ENCODE data around the gene DHCR7.
"Not testable (repeated sequence)": the region's sequence is repeated elsewhere in the genome, so short reads cannot be mapped to it uniquely, and the experiment has no call there.

The DHCR7 gene

DNA sequence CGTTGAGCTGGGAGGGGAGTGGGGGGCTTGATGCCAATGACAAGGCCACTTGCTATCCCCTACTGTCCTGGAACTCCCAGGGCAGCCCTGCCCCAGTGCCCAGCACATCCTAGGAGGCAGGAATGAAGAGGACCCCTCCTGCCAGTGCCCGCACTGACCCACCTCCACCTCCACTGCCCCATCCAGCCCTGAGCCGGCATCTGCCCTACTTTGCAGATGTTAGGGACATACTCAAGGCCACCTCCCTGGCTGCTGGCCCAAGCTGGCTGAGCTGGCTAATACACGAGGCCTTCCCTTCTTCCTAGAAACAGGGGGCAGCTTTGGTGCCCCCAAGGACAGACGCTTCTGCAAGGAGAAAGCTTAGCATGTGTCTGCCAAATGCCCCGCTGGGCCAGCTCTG lies 10.8 kb downstream of the DHCR7 start:
- no peak for DNase-seq (ENCODE audit: low read depth)

DNA sequence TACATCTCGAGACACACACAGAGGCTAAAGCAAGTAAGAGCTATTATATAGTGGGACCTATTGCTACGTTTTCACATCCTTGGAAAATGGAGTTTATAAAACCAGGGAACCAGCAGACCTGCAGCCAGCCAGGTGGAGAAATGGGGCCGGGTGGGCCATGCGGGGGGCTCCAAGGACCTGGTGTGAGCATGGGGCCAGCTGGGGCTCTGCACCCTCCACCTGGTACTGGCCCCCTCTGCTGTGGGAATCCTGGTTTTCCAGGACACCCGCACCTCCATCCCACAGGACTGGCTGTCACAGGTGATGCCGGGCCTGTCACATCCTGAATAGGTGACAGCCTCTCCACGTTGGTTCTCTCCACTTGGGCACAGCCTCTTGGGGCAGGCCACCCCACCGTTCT lies 11.3 kb downstream of the DHCR7 start:
- DNase-seq (ENCODE audit: low read depth): no peak

DNA sequence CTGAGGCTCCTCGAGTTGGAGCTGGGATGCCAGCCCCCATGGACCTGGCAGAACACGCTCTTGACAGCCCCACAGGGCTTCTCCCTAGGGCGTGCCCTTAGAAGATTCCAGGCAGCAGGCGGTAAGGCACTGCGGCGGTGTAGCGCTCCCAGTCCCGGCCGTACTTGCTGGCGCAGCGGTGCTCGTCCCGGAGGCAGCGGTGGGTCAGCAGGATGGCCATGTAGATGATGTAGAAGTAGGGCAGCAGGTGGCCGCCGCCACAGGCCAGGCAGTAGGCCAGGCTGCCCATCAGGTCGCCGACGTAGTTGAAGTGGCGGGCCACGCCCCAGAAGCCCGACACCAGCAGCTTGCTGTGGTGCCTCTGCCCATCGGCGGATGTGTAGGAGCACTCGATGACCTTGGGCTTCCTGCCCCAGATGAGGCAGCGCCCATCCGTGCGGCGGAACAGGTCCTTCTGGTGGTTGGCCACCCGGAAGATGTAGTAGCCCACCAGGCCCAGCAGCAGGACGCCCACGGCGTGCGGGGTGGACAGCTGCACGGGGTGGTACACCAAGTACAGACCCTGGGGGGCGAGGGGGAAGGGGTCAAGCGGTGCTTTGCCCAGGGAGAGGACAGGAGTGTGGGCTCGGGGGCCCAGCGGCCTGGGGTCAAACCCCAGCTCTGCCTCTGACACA lies 12.8 kb downstream of the DHCR7 start:
- DNase-seq (ENCODE audit: low read depth): no peak

DNA sequence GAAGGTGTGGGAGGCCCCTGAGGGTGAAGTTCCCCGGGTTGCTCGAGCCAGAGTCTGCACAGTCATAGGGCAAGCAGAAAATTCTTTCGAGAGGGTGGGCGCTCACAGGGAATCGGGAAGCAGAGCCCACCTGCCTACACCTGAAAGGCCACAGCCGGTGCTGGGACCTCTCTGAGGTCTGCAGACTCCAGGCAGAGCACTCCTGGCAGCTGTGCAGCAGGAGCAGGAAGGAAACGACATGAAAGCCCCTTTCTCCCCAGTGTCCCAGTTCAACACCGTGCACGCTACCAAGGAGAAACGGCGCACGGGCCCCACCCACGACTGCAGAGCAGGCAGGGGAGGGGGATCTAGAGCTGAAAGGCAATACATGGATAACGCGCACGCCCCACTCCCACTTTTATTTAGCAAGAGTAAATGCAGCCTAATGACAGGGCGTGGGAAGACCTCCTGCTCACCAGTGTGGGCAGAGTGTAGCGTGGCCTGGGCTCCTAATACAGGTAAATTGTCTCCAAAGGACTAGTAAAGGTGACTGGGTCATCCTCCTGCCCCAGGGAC lies 13.5 kb downstream of the DHCR7 start:
- no peak for DNase-seq (ENCODE audit: low read depth)

DNA sequence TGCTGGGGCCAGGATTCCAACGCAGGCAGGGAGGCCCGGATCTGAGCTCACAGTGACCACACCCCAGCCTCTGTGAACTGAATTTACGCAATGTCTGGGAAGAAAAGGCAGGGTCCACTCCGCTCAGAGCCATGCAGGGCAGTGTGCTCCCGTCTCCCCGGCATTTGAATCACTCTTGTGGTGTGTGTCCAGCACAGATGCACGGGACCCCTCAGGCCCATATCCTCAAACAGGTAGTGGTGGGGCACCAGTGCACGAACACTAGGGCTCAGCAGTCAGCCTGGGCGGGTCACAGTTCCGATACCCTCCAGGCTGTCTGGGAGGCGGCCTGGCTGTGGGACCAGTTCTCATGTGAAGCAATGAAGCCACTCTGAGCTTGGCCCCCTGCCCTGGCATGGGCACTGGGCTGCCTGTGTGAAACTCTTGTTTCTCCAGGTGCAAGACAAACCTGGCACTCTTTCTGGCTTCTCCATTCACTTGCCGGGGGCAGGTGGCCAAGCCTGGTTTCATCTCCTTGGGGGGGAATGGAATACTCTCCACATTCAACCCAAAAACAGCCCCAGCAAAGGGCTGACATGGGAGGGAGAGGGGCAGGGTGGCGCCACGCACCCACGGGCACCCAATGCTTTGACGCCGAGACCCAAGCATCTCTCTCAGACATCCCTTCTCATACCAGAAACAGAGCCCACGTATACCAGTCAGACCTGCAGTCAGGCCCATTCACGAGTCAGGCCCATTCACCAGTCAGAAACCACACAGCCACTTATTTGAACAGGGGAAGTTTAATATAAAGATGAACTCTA lies 14.3 kb downstream of the DHCR7 start:
- no peak for DNase-seq (ENCODE audit: low read depth)

DNA sequence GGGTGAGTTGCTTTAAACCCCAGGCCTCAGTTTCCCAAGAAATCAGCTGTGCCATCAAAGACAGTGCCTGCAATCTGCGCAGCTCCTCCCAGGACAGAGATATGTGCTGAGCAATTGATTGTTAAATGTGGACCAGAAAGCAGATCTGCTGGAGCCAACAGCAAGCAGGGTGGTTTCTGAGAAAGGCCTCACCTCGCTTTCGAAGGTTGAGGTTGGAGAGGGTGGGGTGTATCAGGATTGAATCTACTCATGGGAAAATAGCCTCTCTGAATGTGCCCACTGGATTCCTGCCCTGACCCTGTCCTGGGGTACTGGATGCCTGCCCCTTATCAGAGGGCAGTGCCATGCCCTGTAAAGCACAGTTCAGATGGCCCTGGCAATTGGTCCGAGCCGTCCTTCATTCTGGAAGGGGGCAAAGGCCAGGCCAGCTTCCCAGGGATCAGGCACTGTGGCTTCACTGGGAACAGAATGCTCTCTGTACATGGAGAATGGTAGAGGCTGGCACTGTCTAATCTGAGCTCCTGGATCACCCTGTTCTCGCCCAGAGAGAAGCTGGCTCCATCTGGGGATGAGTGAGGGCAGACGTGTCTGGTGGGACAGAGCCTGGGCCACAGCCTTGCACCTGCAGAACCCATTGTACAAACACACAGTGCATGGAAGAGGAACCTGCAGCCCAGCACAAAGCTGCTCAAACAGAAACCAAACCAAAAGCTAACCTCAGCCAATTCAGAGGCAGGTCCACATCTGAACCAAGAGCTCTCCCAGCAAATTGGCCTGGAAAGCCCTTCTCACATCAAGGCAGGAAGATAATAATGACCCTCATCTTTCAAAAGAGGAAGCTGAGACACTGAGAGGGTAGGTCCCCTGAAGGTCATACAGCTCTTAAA lies 15.2 kb downstream of the DHCR7 start:
- no peak for DNase-seq (ENCODE audit: low read depth)

DNA sequence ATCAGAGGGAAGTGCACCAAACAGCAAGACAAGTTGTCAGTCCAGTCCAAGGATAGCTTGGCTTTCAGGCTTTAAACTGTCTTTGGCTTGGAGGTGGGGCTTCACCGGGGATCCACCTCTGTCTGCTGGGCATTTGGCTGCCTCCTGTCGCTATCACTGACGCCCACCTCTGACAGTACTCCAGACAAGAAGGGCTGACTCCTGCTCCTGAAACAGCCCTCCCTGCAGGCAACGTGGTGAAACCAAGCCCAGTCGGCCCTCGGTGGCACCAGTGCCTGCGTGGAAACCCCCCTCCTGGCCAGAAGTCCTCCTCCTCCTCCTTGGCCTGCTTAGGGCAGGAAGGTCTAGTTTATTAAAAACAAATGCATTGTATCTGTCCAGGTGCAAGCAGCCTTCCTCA lies 16.9 kb downstream of the DHCR7 start:
- DNase-seq (ENCODE audit: low read depth): no peak

DNA sequence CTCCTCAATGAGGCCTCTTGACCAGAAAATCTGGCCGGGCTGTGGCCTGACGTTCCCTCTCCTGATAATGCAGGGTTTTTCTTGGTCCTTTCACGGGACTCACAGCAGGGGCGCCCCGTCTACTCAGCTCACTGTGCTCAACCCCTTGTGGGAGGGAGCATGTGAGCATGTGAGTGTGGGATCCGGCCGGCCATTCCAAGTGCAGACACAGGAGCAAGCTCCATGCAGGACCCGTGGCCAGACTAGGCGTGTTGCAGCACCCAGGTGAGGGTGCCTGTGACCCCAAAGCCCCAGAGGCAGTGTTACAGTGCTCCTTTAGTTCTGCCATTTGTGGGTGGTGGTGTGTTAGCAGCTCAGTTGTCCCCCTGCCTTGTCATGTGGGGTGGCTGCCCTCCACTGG lies 18.0 kb downstream of the DHCR7 start:
- no peak for DNase-seq (ENCODE audit: low read depth)

DNA sequence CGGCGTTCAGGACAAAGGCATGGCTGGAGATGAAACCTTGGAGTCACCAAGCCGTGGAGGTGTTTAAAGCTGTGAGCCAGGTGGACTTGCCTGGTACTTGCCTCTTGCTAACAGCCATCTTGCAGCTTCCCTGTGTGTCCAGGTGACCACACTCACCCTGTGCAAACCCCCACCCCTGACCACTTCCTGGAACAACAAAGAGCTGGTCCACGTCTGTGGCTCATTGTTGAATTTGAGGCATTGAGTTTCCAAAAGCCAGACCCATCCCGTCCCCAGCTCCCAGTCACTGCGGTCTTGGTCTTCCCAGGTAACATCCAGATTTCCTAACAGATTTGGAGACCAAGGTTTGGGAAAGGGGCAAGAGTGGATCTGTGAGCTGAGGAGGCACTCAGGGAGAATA lies 18.5 kb downstream of the DHCR7 start:
- DNase-seq (ENCODE audit: low read depth): no peak

DNA sequence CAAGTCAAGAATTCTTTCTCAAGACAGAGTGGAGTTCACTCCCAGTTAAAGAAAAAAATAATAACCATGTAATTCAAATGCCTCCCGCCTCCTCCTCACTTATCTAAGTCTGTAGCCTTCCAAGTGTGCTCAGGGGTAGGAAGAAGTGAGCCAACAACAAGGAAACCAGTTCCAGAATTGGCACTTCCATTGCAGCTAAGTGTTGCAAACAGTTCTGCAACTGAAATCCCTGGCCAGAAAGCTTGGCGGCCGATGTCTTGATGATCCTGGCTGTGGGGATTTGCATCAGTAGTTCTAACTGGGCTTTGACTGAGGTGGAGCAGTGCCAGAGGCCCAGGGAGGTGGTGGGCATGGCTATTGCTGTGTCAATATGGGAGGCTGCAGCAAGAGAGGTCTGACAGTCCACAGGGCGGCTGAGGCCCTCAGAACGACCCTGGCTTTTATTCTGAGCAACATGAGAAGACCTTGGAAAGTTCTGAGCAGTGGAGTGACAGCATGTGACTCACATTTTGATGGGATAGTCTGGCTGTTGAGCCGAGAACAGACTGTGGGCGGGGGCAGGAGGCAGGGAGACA lies 19.2 kb downstream of the DHCR7 start:
- no peak for DNase-seq (ENCODE audit: low read depth)

DNA sequence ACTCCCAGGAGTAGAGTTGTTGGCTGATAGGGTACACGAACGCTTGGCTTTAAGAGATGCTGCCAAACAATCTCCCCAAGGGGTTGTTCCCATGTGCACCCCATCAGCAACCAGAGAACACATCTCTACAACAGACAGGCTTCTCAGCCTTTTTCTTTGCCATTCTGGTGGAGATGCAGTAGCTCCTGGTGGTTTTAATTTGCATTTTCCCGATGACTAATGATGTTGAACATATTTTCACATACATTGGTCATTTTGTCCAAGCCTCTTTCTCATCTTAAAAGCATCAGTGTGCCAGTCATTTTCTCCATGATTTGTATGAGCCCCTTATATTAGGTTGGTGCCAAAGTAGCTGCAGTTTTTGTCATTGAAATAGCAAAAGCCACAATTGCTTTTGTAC lies 21.8 kb downstream of the DHCR7 start:
- no peak for DNase-seq (ENCODE audit: low read depth)

DNA sequence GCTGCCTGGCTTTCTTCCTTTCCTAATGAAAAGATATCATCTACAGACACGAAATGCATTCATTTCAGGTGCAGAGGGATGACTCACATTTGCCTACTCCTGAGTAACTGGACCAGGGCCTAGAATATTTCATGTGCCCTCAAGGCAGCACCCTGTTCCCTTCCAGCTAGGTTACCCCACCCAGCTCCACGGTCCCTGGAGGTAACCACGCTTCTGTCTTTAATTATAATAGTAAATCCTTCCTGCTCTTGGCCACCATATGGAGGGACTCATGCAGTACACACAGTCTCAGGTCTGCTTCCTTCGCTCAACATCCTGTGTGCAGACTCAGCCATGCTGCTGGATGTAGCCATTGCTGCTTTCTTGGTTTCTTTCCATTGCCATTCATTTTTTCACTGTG lies 22.3 kb downstream of the DHCR7 start:
- DNase-seq (ENCODE audit: low read depth): no peak

DNA sequence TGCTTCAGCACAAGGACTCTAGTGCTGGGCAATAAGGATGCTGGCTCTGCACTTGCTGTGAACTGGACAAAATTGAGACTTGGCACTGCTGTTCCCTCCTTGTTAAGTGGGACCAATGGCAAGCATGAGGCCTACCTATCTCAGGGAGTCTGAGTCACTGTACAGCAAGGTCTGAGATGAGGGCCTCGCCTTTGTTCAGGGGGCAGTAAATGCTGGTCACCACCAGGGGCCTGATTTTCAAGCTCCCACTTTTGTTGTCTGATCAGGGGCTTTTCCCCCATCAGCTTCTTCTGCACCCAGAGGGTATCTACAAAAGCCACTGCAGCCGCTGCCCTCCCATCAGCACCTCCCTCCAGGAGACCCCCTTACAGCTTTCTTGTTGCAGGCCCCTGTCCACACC lies 22.8 kb downstream of the DHCR7 start:
- no peak for DNase-seq (ENCODE audit: low read depth)

DNA sequence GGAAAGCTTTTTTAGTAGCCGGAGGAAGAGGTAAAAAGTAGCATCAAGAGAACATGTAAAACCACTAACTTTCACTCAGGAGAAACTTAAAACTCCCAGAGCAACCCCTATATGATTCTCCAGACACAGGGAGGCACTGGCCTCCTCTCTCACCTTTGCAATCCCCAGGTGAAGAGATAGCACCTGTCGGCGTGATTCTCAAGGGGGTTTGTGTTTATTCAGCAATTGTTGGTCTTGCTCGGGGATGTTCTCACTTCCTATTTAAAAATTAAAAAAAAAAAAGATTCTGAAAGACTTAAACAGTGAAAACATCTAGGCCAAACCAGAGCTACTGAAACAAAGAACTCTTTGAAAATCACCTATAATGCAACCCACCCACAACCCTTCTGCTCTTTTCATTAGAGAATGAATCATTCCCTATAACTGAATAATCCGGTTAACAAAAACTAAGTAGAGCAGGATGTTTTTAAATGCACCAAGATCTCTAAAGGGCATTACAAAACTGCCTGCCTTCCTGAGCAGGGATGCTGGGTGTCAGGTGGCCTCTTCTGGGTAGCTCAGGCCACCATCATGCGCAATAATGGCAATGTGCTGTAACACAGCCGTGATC lies 24.9 kb downstream of the DHCR7 start:
- no peak for DNase-seq (ENCODE audit: low read depth)

DNA sequence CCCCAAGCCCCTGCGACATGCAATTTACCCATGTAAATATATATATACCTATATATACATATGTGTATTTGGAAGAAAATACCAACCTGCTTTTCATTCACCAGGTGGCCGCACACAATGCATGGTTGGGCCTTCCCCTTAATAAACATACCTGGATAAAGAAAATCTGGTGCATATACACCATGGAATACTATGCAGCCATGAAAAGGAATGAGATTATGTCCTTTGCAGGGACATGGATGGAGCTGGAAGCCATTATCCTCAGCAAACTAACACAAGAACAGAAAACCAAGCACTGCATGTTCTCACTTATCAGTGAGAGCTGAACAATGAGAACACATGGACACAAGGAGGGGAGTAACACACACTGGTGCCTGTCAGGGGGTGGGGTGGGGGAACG lies 25.9 kb downstream of the DHCR7 start:
- not testable (repeated sequence) for DNase-seq (ENCODE audit: low read depth)

DNA sequence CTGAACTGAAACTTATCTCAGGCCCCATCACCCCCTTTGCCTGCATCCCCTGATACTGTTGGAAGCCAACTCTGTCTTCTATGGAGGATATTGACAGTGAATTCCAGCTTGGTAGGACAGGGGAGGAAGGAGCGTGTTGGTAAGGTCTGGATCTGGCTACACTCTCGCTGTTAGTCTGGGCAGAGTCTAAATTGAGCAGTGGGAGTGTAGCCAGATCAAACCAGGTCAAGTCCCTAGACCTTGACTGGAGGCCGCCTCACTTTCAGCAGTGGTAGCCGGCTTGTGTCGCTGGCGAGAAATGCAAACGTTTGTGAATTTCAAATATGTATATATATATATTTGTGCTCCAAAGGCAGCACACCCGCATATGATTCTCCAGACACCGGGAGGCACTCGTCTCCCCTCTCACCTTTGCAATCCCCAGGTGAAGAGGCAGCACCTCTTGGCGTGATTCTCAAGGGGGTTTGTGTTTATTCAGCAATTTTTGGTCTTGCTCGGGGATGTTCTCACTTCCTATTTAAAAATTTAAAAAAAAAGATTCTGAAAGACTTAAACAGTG lies 26.7 kb downstream of the DHCR7 start:
- DNase-seq (ENCODE audit: low read depth): no peak

DNA sequence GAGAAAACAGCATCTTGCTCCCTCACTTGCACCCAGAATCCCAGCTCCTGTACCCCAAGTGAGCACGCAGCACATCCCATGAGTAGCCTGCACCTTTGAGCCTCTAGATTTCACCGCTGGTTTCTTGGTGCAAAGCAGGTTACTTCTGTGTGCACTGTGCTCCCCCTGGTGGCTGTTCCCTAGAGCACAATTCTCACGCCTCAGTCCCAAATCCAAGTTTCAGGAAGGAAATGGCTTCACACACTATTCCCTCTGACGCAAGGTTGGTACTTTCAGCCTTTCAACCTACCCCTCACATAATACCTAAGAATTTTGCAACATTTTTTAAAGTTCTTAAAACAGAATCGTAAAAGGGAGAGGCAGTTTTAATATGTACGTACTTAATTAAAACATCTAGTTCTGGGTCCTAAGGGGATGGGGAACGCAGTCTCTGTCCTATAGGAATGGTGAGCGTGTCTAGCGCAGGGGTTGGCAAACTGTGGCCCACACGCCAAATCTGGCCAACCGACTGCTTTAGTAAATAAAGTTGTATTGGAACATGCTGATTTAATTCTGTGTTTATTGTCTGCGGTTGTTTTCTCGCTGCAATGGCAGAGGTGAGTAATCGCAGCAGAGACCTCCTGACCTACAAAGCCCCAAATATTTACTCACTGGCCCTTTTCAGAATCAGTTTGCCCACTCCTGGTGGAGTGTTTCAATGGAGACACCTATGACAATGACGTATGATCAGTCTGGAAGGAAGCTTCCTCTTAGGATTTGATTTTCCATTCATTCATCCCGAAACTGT lies 27.5 kb downstream of the DHCR7 start:
- no peak for DNase-seq (ENCODE audit: low read depth)

DNA sequence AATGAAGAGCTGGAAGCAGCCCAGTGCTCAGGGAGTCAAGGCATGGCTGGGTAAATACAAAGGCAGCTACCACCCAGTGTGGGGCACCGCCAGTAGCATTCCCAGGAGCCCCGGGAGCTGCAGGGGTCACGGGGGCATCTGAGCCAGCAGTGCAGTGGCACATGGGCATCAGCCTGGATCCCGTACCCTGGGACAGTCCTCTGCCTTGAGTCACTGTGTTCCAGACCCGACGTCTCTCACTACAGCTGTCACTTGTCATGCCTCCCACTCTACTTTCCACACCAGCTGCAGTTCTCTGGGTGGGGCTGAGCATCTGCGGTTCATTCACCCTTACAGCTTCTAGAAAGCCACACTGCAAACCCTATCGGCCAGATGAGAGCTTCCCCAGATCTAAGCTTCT lies 29.6 kb downstream of the DHCR7 start:
- DNase-seq (ENCODE audit: low read depth): no peak

DNA sequence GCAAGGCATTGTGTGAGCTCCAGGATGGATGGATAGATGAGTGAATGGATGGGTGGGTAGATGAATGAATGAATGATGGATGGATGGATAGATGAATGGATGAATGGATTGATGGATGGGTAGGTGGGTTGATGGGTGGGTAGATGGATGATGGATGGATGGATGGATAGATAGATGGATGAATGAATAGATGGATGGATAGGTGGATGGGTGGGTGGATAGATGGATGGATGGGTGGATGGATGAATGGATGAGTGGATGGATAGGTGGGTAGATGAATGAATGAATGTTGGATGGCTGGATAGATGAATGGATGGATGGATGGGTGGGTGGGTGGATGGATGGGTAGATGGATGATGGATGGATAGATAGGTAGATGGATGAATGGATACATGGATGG lies 33.5 kb downstream of the DHCR7 start:
- no peak for DNase-seq (ENCODE audit: low read depth)

DNA sequence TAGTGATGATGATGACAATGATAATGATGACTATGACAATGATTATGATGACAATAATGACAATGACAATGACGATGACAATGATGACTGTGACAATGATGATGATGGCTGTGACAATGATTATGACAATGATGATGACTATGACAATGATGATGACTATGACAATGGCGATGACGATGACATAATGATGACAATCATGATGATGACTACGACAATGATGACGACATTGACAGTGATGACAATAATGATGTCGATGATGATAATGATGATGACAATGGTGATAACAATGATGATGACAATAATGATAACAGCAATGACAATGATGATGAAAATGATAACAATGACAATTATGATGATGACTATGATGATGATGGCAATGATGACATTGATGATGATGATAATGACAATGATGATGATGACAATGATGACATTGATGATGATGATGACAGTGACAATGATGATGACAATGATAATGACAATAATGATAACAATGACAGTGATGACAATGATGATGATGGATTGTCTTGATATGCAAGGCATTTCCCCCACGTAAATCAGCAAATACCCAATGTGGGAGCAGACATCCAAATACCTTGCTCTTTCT lies 37.7 kb downstream of the DHCR7 start:
- DNase-seq (ENCODE audit: low read depth): no peak
